ENCODE results near the gene ZNF839. TPM values are rescaled to one million over a fixed set of nuclear protein-coding genes. Genes with fewer than 3 reads are reported as not detected.

The ZNF839 gene
- total RNA-seq, 2 experiments from 2014 or later = 20.2 to 23.3 TPM

- Histone ChIP-seq H3K4me2 (ENCODE audit: low read length) (no peak overlapping the region), H3K4me1 (ENCODE audit: insufficient read depth, low read length, poor library complexity, severe bottlenecking) (peaks cover 38% of the 10 kb centered on the region), H2AFZ (ENCODE audit: low read length) (no peak overlapping the region), H3K36me3 (ENCODE audit: insufficient read depth, low read length) (no peaks in the 10 kb centered on the region), H3K9me2 (ENCODE audit: insufficient read depth, low read length) (no peaks in the 10 kb centered on the region), H3K79me2 (ENCODE audit: insufficient read depth, low read depth, low read length) (no peaks in the 10 kb centered on the region), H4K20me1 (ENCODE audit: insufficient read depth, low read length) (no peaks in the 10 kb centered on the region), H3K9me3 (ENCODE audit: low read length) (no peaks in the 10 kb centered on the region), H3K27ac (ENCODE audit: low read depth, low read length, poor library complexity, severe bottlenecking) (no peak overlapping the region), H3K4me3 (ENCODE audit: low read depth, low read length, poor library complexity, severe bottlenecking) (no peak overlapping the region)
- no TSS peak for BruUV-seq (replicated peaks)
- ChIA-PET POLR2A (interaction anchor here (0.8 to 2.1 kb wide), 2 partner anchors 9 to 54 kb away, joined by 3 to 7 read pairs; partner anchors contain the start of genes CINP and TECPR2), CTCF (ENCODE audit: unreplicated experiment) (interaction anchor here (1.0 to 1.1 kb wide), 2 partner anchors 15 to 67 kb away, joined by 3 read pairs; no protein-coding TSS in a partner anchor)
- intact Hi-C loops (cut with micrococcal nuclease; ENCODE audit: unreplicated experiment) = no loop called here
- TF ChIP-seq, protein P1, sequence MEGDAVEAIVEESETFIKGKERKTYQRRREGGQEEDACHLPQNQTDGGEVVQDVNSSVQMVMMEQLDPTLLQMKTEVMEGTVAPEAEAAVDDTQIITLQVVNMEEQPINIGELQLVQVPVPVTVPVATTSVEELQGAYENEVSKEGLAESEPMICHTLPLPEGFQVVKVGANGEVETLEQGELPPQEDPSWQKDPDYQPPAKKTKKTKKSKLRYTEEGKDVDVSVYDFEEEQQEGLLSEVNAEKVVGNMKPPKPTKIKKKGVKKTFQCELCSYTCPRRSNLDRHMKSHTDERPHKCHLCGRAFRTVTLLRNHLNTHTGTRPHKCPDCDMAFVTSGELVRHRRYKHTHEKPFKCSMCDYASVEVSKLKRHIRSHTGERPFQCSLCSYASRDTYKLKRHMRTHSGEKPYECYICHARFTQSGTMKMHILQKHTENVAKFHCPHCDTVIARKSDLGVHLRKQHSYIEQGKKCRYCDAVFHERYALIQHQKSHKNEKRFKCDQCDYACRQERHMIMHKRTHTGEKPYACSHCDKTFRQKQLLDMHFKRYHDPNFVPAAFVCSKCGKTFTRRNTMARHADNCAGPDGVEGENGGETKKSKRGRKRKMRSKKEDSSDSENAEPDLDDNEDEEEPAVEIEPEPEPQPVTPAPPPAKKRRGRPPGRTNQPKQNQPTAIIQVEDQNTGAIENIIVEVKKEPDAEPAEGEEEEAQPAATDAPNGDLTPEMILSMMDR (conservative IDR thresholded peaks at IDR 0.05; ENCODE audit: low read length) = no peak
- TF ChIP-seq EZH2phosphoT487 (IDR thresholded peaks at IDR 0.05; ENCODE audit: borderline replicate concordance, low read depth, low read length) = no peak
- DNase-seq (ENCODE audit: low spot score) = no peak
Measured at GRCh38 chr14:102371361-102371760, 51.8 kb downstream of the ZNF839 start.

- Histone ChIP-seq H3K9me2 (ENCODE audit: insufficient read depth, low read length) (no peaks in the 10 kb centered on the region), H3K4me3 (ENCODE audit: low read depth, low read length, poor library complexity, severe bottlenecking) (no peak overlapping the region), H3K4me2 (ENCODE audit: low read length) (no peak overlapping the region), H3K79me2 (ENCODE audit: insufficient read depth, low read depth, low read length) (no peaks in the 10 kb centered on the region), H3K4me1 (ENCODE audit: insufficient read depth, low read length, poor library complexity, severe bottlenecking) (peaks cover 27% of the 10 kb centered on the region), H4K20me1 (ENCODE audit: insufficient read depth, low read length) (no peaks in the 10 kb centered on the region), H2AFZ (ENCODE audit: low read length) (no peak overlapping the region), H3K9me3 (ENCODE audit: low read length) (no peaks in the 10 kb centered on the region), H3K36me3 (ENCODE audit: insufficient read depth, low read length) (peaks cover 4% of the 10 kb centered on the region), H3K27ac (ENCODE audit: low read depth, low read length, poor library complexity, severe bottlenecking) (no peak overlapping the region)
- no peak for DNase-seq (ENCODE audit: low spot score)
- ChIA-PET POLR2A (no interaction called here), CTCF (ENCODE audit: unreplicated experiment) (no interaction called here)
- intact Hi-C loops (cut with micrococcal nuclease; ENCODE audit: unreplicated experiment) = no loop called here
- TF ChIP-seq, protein P1 (conservative IDR thresholded peaks at IDR 0.05; ENCODE audit: low read length) = no peak
- TF ChIP-seq EZH2phosphoT487 (IDR thresholded peaks at IDR 0.05; ENCODE audit: borderline replicate concordance, low read depth, low read length) = no peak
- no TSS peak for BruUV-seq (replicated peaks)
Measured at GRCh38 chr14:102373110-102373509, 53.6 kb downstream of the ZNF839 start.

GRCh38 chr14:102374264-102374663 is 54.7 kb downstream of the ZNF839 start:
- no TSS peak for BruUV-seq (replicated peaks)
- no peak overlapping the region for H3K4me2 ChIP-seq (ENCODE audit: low read length)
- no peak overlapping the region for H3K4me3 ChIP-seq (ENCODE audit: low read depth, low read length, poor library complexity, severe bottlenecking)
- H3K79me2 ChIP-seq (ENCODE audit: insufficient read depth, low read depth, low read length) = no peaks in the 10 kb centered on the region
- H3K9me3 ChIP-seq (ENCODE audit: low read length) = no peaks in the 10 kb centered on the region
- CTCF ChIA-PET (ENCODE audit: unreplicated experiment) = no interaction called here
- peaks cover 16% of the 10 kb centered on the region for H3K4me1 ChIP-seq (ENCODE audit: insufficient read depth, low read length, poor library complexity, severe bottlenecking)
- no peak for DNase-seq (ENCODE audit: low spot score)
- no peak overlapping the region for H3K27ac ChIP-seq (ENCODE audit: low read depth, low read length, poor library complexity, severe bottlenecking)
- no peaks in the 10 kb centered on the region for H3K9me2 ChIP-seq (ENCODE audit: insufficient read depth, low read length)
- H2AFZ ChIP-seq (ENCODE audit: low read length) = no peak overlapping the region
- TF ChIP-seq, protein P1 (conservative IDR thresholded peaks at IDR 0.05; ENCODE audit: low read length) = no peak
- no peak for TF ChIP-seq EZH2phosphoT487 (IDR thresholded peaks at IDR 0.05; ENCODE audit: borderline replicate concordance, low read depth, low read length)
- H4K20me1 ChIP-seq (ENCODE audit: insufficient read depth, low read length) = no peaks in the 10 kb centered on the region
- intact Hi-C loops (cut with micrococcal nuclease; ENCODE audit: unreplicated experiment) = no loop called here
- POLR2A ChIA-PET = no interaction called here
- H3K36me3 ChIP-seq (ENCODE audit: insufficient read depth, low read length) = peaks cover 8% of the 10 kb centered on the region
